ENCODE results near the gene C3. TPM values are rescaled to one million over a fixed set of nuclear protein-coding genes. Genes with fewer than 3 reads are reported as not detected.

The C3 gene
- total and polyA plus RNA-seq, 2 of the 13 experiments (the other 11 are each of a cell fraction or from before 2014, with no cell fraction given), result 1,455 to 6,272 TPM

- TF ChIP-seq POLR2G (IDR thresholded peaks at IDR 0.05; ENCODE audit: low read depth, low read length) (peak; percentile 71), SP5 (CRISPR knock-in tag; IDR thresholded peaks at IDR 0.05; ENCODE audit: borderline replicate concordance, low read depth) (peak; percentile 82; the same call in 1 of the 2 replicates), PCBP1 (IDR thresholded peaks at IDR 0.05; ENCODE audit: borderline replicate concordance, low read depth, low read length) (no peak), ZNF547 (CRISPR knock-in tag; IDR thresholded peaks at IDR 0.05) (no peak), ZBTB38 (CRISPR knock-in tag; IDR thresholded peaks at IDR 0.05) (no peak), ZNF160 (CRISPR knock-in tag; IDR thresholded peaks at IDR 0.05) (no peak), ZNF703 (CRISPR knock-in tag; IDR thresholded peaks at IDR 0.05; ENCODE audit: borderline replicate concordance) (no peak), ZC3H4 (CRISPR knock-in tag; IDR thresholded peaks at IDR 0.05; ENCODE audit: borderline replicate concordance) (no peak), AHDC1 (CRISPR knock-in tag; IDR thresholded peaks at IDR 0.05; ENCODE audit: borderline replicate concordance) (no peak; the same call in 1 of the 2 replicates), ARID4A (CRISPR knock-in tag; IDR thresholded peaks at IDR 0.05; ENCODE audit: borderline replicate concordance) (peak; percentile 73; the same call in 1 of the 2 replicates), HIVEP1 (CRISPR knock-in tag; IDR thresholded peaks at IDR 0.05) (no peak), ZSCAN5A (CRISPR knock-in tag; IDR thresholded peaks at IDR 0.05; ENCODE audit: borderline replicate concordance) (no peak), DNMT1 (CRISPR knock-in tag; IDR thresholded peaks at IDR 0.05) (no peak), RAD51 (IDR thresholded peaks at IDR 0.05; ENCODE audit: borderline replicate concordance) (no peak), AGO2 (optimal IDR thresholded peaks at IDR 0.05; ENCODE audit: low read depth, low read length) (no peak), SIX4 (CRISPR knock-in tag; IDR thresholded peaks at IDR 0.05) (peak; percentile 64)
Observed at GRCh38 chr19:6730153-6730804, 9.8 kb upstream of the C3 start (continued).
